ENCODE results near the gene SDF4.

The SDF4 gene

GRCh38 chr1:1242461-1243265 lies 10.9 kb upstream of the SDF4 start:
- DNase-seq (ENCODE audit: insufficient read length, low spot score) (no peak), FAIRE-seq (no peak)

GRCh38 chr1:1241588-1242219 lies 9.9 kb upstream of the SDF4 start:
- DNase-seq (ENCODE audit: insufficient read length, low spot score) (no peak), FAIRE-seq (no peak)

- DNase-seq (ENCODE audit: insufficient read length, low spot score) (no peak), FAIRE-seq (no peak)
These were observed 9.2 kb upstream of the SDF4 start for GRCh38 chr1:1240822-1241587.

- FAIRE-seq (no peak), DNase-seq (ENCODE audit: insufficient read length, low spot score) (no peak)
These were observed 8.5 kb upstream of the SDF4 start for GRCh38 chr1:1240348-1240732.

GRCh38 chr1:1239614-1240347 lies 8.0 kb upstream of the SDF4 start:
- no peak for DNase-seq (ENCODE audit: insufficient read length, low spot score)
- no peak for FAIRE-seq

GRCh38 chr1:1239227-1239613 lies 7.4 kb upstream of the SDF4 start:
- no peak for FAIRE-seq
- no peak for DNase-seq (ENCODE audit: insufficient read length, low spot score)

GRCh38 chr1:1238702-1239178 lies 6.9 kb upstream of the SDF4 start:
- no peak for DNase-seq (ENCODE audit: insufficient read length, low spot score)
- no peak for FAIRE-seq

- FAIRE-seq (no peak), DNase-seq (ENCODE audit: insufficient read length, low spot score) (no peak)
These were observed 6.3 kb upstream of the SDF4 start for GRCh38 chr1:1237874-1238701.

DNA sequence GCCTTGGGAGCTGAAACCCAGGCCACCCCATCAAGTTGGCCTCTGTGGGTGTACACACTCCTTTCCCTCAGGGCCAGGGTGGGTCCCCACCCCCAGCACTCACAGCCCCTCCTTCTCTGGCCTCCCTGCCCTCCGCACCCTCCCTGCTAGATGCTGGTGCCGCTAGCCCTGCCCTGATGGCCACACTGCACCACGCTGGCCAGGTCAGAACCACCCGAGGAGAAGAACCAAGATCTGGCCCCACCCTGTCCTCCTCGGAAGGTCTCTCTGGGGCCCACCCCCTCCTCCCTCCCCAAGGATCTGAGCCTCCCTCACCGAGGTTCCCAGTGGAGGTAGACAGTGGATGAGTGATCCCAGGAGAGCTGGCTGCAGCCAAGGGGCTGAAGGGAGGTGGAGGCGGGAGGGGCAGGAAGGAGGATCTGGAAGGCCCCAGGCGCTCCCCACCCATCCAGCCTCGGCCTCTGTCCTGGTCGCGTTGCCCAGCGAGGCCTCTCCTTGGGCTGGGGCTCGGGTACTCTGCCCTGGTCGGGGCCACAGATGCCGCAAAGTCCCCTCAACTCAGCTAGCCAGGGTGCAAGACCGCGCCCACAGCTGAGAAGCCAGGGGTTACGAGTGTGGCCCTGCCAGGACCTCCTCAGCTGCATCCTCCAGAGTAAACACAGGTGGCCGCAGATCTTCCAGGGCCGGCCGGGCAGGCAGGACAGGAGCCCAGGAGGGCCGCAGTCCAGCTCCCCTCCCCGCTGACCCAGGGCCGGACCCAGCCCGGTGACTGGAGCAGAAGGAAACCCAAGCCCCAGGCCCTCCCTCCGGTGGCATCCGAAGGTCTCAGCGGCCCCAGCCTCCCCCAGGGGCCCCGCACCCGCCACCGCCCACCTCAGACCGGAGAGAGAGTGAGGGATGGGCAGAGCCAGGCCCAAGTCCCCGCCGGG lies 5.4 kb upstream of the SDF4 start:
- no peak for DNase-seq (ENCODE audit: insufficient read length, low spot score)
- FAIRE-seq, result no peak

GRCh38 chr1:1236176-1236763 lies 4.5 kb upstream of the SDF4 start:
- FAIRE-seq, result no peak
- DNase-seq (ENCODE audit: insufficient read length, low spot score), result no peak

DNA sequence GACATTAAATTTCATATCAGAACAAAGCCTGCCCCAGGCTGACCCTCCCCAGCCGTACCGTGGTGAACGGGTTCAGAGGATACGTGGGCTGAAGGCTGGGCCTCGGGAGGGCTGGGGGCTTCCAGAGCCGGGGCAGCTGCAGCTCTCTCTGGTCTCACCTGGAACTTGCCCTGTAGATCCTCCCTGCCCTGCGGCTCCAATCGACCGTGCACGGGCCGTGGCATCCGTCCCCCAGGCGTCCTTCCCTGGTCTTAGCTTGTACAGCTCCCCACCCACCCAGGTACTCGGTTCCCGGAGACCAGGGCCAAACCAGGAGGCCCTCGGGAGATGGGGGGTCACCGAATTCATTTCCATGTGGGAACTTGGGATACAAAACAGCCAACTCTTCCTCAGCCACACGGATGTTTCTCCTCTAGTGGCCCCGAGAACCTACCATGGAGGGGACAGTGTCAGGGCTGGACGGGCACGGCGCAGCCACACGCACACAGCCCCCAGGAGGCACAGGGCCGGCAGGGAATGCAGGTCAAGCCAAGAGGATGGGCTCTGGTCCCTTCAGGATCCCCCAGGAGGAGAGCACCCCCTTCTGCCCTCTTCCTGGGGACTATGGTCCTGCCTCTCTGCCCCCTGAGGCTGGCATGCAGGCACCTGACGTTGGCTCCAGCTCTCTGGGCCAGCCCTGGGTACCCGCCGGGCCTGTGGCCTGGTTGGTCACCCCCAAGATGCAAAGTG lies 3.4 kb upstream of the SDF4 start:
- DNase-seq (ENCODE audit: insufficient read length, low spot score), result no peak

DNA sequence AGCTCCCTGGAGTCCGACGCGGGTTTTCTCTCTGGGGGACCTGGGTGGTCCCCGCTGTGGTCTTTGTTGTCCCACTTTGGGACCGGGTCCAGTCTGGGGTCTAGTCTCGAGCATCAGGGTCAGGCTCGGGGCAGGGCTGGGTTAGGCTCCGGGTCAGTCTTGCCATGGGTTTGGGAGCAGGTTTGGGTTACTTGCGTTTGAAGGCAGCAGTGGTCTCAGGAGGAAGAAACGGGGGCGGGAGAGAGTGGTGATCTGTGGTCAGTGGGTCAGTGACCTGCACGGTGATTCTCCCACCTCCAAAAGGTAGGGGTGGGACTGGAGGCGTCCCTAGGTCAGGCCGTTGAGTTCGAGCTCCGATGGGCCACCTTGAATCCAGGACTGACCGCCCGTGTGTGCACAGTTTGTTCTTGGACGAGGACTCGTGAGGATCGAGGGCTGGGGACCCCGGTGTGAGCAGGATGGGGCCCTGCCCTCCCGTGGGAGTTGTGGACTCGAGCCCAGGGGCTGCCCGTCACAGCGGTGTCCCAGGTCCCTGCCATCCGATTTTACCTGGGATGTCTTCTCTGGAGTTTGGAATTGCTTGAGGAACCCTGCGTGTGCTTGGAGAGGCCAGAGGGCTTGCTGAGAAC lies 2.5 kb upstream of the SDF4 start:
- DNase-seq (ENCODE audit: insufficient read length, low spot score) (no peak), FAIRE-seq (no peak)

More for the DNA sequence above, 3.4 kb upstream of the SDF4 start:
- no peak for FAIRE-seq

- no peak for FAIRE-seq
- no peak for DNase-seq (ENCODE audit: insufficient read length, low spot score)
These were observed 1.7 kb upstream of the SDF4 start for GRCh38 chr1:1233567-1233892.

DNA sequence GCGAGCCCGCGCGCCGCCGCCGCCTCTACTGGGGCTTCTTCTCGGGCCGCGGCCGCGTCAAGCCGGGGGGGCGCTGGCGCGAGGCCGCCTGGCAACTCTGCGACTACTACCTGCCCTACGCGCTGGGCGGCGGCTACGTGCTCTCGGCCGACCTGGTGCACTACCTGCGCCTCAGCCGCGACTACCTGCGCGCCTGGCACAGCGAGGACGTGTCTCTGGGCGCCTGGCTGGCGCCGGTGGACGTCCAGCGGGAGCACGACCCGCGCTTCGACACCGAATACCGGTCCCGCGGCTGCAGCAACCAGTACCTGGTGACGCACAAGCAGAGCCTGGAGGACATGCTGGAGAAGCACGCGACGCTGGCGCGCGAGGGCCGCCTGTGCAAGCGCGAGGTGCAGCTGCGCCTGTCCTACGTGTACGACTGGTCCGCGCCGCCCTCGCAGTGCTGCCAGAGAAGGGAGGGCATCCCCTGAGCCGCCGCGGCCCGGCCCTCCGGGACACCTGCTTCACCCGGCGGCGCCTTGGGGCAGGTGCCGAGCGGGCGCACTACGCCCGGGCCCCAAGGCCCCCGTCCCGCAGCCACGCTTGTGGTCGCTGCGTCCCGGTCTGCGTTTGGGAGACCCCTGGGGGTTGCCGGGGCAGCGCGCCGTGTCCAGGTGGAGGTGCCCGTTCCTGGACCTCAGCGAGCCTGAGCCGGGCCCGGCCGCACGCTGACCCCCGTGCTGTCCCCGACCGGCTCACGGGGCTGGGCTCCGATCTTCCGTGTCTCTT lies 1.2 kb upstream of the SDF4 start:
- DNase-seq (ENCODE audit: insufficient read length, low spot score) (no peak), FAIRE-seq (no peak)

DNA sequence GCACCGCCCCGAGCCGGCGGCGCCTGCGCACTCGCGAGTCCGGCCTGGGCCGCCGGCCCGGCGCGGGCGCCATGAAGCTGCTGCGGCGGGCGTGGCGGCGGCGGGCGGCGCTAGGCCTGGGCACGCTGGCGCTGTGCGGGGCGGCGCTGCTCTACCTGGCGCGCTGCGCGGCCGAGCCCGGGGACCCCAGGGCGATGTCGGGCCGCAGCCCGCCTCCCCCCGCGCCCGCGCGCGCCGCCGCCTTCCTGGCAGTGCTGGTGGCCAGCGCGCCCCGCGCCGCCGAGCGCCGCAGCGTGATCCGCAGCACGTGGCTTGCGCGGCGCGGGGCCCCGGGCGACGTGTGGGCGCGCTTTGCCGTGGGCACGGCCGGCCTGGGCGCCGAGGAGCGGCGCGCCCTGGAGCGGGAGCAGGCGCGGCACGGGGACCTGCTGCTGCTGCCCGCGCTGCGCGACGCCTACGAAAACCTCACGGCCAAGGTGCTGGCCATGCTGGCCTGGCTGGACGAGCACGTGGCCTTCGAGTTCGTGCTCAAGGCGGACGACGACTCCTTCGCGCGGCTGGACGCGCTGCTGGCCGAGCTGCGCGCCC lies 501 bp upstream of the SDF4 start, which contains the start of gene B3GALT6:
TSS of gene B3GALT6 (plus strand) at position 30 of the 588 bp plus-strand sequence. CDS start at position 72, 42 bp downstream.
- FAIRE-seq (no peak), DNase-seq (ENCODE audit: insufficient read length, low spot score) (no peak)

DNA sequence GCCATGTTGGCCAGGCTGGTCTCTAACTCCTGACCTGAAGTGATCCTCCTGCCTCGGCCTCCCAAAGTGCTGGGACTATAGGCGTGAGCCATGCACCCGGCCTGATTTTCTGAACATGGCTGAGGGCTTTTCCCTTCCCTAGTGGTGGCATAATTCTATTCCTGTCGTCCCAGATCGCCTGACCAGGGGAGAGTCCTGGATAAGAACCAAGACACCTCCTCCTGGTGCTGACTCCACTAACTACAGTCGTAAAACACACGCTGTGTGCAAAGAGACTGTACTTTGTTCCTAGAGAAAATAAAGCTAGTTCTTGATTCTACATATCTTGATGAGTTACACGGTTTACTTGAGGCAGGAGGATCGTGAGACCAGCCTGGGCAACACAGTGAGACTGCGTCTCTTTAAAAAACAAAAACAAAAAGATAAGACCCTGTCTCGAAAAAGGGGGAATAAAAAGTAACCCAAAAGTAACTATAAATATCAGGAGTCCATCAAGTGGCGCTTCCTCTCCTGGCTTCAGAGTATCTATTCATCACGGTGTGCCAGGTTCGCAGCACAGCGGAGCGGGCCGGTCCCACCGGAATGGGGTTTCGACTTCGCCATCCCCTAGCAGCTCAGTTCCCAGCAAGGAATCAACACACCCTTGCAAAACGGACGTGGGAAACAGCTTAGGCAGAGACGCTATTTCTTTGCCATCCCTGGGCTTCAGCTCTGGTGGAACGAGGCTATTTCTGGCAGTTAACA lies 973 bp downstream of the SDF4 start:
- DNase-seq (ENCODE audit: insufficient read length, low spot score) (no peak), FAIRE-seq (peak; percentile 94)

All from GM19239 (cell line).